ENCODE results near the gene CITED4.

CITED4 gene

GRCh38 chr1:40831001-40831732 lies 31.0 kb downstream of the CITED4 start:
- DNase-seq, result no peak

- no peak for DNase-seq
Observed at GRCh38 chr1:40830419-40830943, 31.7 kb downstream of the CITED4 start.

GRCh38 chr1:40829631-40830245 lies 32.4 kb downstream of the CITED4 start:
- DNase-seq, result no peak

GRCh38 chr1:40825996-40826395 lies 36.2 kb downstream of the CITED4 start:
- DNase-seq, result no peak

- no peak for DNase-seq
Observed at GRCh38 chr1:40825435-40825788, 36.8 kb downstream of the CITED4 start.

GRCh38 chr1:40824591-40825434 lies 37.4 kb downstream of the CITED4 start:
- DNase-seq, result no peak

- DNase-seq, result no peak
Observed at GRCh38 chr1:40823983-40824382, 38.2 kb downstream of the CITED4 start.

- no peak for DNase-seq
Observed at GRCh38 chr1:40823345-40823744, 38.8 kb downstream of the CITED4 start.

GRCh38 chr1:40822890-40823289 lies 39.3 kb downstream of the CITED4 start:
- DNase-seq, result no peak

GRCh38 chr1:40820911-40821693 lies 41.1 kb downstream of the CITED4 start:
- no peak for DNase-seq

GRCh38 chr1:40820251-40820797 lies 41.8 kb downstream of the CITED4 start:
- no peak for DNase-seq

GRCh38 chr1:40819101-40819500 lies 43.1 kb downstream of the CITED4 start:
- DNase-seq, result no peak

GRCh38 chr1:40818264-40818961 lies 43.8 kb downstream of the CITED4 start:
- peak; percentile 94 for DNase-seq

GRCh38 chr1:40817791-40818263 lies 44.3 kb downstream of the CITED4 start:
- DNase-seq, result no peak

- no peak for DNase-seq
Observed at GRCh38 chr1:40815420-40815819, 46.7 kb downstream of the CITED4 start.
